GM18511 (cell line): ENCODE measurements around the gene MYG1.

Experiments used
- ATAC-seq: cut with Tn5 transposase; IDR thresholded peaks from one replicate; pipeline ENCODE4 v1.9.1; 2021; ENCODE audit warnings: mild to moderate bottlenecking, moderate library complexity; ENCODE audit not compliant: unreplicated experiment

Gene MYG1

DNA sequence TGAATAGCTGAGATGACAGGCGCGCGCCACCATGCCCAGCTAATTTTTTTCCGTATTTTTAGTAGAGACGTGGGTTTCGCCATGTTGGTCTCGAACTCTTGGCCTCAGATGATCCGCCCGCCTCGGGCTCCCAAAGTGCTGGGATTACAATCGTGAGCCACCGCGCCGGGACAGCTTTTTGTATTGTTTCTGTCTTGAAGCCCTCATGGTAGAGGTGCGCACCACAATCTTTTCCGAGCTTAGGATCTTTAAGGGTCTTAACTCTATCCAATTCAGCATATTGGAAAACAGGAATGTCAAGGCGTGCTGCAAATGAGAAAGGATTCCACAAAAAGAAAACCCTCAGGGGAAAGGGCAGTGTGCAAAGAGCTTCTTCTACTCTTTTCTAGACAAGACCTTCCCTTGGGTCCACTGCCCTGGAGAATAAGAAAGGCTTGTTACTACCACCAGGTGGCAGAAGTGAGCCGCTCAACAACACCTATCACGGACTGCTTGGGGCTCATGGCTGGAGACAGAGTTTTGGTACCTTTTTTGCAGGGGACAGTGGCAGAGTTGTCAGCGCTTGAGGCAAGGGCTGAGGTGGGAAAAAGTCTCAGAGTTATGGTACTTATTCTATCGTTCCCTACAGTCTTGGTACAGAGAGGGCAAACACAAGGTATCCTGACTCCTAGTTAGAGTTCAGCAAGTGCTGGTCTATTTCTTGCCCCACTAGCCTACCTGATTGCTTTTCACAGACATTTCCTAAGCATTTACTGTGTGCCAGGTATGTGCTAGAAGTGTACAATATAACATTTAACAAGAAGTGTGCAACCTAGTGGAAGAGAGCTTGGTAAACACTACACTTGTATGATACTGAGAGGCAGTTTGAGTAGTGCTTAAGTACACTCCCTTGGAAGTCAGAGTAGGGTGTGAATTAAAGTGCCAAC lies 53.1 kb downstream of the MYG1 start:
- peak; percentile 66 for ATAC-seq

DNA sequence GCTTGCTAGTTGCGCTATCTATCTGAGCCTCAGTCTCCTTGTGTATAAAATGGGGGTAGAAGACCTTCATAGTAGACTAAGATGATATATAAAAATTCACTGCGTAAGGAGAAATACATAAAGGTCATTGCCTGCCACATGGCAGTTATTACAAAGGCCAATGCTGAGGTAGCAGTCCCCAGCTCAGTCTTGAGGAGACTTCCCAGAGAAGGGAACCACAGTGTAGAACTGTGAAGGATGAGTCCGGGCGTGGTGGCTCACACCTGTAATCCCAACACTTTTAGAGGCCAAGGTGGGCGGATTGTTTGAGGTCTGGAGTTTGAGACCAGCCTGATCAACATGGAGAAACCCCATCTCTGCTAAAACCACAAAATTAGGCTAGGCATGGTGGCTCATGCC lies 53.8 kb downstream of the MYG1 start:
- no peak for ATAC-seq

DNA sequence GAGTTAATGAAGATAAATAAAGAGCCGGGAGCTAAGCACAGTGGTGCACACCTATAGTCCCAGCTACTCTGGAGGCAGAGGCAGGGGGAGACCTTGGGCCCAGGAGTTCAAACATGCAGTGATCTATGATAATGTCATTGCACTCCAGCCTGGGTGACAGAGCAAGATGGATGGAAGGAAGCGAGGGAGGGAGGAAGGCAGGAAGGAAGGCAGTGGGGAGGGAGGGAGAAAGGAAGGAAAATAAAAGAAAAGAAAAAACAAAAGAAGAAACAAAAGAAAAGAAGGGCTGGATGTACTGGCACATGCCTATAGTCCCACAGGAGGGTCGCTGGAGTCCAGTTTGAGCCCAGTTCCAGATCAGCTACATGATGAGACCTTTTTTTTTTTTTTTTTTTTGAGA lies 55.6 kb downstream of the MYG1 start:
- ATAC-seq = no peak
